C4-2B (cell line): Measurements from ENCODE around the gene RBBP7.
"Not testable (repeated sequence)": the region's sequence is repeated elsewhere in the genome, so short reads cannot be mapped to it uniquely, and the experiment has no call there.

Experiments
- H3K27ac ChIP-seq: fragments of 450-650 bp; 2 replicates; pipeline ENCODE4 v1.5.1; 2017
- ZFX ChIP-seq: fragments of 450-650 bp; IDR thresholded peaks from 2 replicates; pipeline ENCODE4 v1.6.1; 2017
- TF ChIP-seq, protein P1 (sequence below): fragments of 450-650 bp; conservative IDR thresholded peaks from 2 replicates; pipeline ENCODE4 v1.5.1; 2017; ENCODE audit warnings: mild to moderate bottlenecking

Gene RBBP7

GRCh38 chrX:16862829-16863228 is 7.3 kb downstream of the RBBP7 start:
- TF ChIP-seq, protein P1, sequence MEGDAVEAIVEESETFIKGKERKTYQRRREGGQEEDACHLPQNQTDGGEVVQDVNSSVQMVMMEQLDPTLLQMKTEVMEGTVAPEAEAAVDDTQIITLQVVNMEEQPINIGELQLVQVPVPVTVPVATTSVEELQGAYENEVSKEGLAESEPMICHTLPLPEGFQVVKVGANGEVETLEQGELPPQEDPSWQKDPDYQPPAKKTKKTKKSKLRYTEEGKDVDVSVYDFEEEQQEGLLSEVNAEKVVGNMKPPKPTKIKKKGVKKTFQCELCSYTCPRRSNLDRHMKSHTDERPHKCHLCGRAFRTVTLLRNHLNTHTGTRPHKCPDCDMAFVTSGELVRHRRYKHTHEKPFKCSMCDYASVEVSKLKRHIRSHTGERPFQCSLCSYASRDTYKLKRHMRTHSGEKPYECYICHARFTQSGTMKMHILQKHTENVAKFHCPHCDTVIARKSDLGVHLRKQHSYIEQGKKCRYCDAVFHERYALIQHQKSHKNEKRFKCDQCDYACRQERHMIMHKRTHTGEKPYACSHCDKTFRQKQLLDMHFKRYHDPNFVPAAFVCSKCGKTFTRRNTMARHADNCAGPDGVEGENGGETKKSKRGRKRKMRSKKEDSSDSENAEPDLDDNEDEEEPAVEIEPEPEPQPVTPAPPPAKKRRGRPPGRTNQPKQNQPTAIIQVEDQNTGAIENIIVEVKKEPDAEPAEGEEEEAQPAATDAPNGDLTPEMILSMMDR = no peak
- no peak for TF ChIP-seq ZFX
- no peak overlapping the region for H3K27ac ChIP-seq

DNA sequence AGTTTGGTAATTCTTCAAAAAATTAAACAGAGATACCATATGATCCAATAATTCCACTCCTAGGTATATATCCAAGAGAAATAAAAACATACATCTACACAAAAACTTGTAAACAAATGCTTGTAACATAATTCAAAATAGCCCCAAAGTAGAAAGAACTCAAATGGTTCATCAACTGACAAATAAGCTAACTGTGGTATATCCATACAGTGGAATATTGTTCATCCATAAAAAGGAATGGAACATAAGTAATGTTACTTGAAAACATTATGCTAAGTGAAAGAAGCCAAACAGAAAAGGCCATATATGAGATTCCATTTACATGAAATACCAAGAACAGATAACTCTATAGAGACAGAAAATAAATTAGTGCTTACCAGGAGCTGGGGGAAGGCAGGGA is 13.4 kb downstream of the RBBP7 start:
- TF ChIP-seq, protein P1 = no peak
- no peak for TF ChIP-seq ZFX
- no peak overlapping the region for H3K27ac ChIP-seq

- H3K27ac ChIP-seq = not testable (repeated sequence)
Observed at GRCh38 chrX:16856076-16856404, 14.1 kb downstream of the RBBP7 start.

DNA sequence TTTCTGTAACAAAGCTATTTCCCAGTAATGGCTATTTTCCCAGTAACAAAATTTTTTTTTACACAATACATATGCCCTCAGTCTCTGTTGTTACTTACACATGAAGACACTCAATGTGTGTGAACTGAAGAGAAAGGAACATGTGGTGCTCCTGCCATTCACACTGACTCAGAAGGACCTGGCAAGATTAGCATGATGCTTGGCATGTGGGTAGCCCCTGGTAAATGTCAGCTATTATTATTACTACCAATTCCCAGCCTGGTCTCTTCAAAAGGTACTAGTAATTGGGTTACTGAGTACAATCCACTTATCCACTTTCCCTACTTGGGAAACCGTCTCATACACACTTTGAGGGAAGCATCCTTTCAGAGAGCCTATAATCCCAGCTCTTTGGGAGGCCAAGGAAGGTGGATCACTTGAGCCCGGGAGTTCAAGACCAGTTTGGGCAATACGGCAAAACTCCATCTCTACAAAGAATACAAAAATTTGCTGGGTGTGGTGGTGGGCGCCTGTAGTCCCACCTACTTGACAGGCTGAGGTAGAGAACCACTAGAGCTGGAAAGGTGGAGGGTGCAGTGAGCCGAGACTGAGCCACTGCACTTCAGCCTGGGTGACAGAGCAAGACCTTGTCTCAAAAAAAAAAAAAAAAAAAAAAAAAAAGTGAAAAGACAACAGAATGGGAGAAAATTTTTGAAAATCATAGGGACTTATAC is 14.6 kb downstream of the RBBP7 start:
- no peak overlapping the region for H3K27ac ChIP-seq
- TF ChIP-seq ZFX = no peak
- TF ChIP-seq, protein P1 = no peak

GRCh38 chrX:16853537-16853936 is 16.6 kb downstream of the RBBP7 start:
- no peak overlapping the region for H3K27ac ChIP-seq
- TF ChIP-seq, protein P1 = no peak
- no peak for TF ChIP-seq ZFX

GRCh38 chrX:16852617-16853179 is 17.5 kb downstream of the RBBP7 start:
- TF ChIP-seq, protein P1 = no peak
- no peak overlapping the region for H3K27ac ChIP-seq

GRCh38 chrX:16851827-16852226 is 18.3 kb downstream of the RBBP7 start:
- no peak overlapping the region for H3K27ac ChIP-seq
- TF ChIP-seq ZFX = no peak
- TF ChIP-seq, protein P1 = no peak

DNA sequence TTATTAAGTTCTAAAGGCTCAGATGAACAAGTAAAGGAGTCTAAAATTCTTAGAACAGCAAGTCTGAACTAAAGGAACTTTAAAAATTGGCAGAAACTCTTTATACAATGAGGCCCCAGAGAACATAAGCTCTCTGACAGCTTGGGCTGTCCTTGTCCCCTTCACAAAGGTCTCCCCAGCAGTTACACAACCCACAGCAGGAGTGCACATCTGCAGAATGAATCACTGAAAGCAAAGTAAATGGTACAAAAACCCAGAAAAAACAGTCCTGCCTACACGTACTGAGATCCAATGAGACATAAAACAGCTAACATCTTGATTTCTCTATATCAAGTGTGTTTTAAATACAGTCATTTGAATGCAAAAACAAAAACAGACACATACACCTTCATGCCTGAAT is 18.7 kb downstream of the RBBP7 start:
- no peak overlapping the region for H3K27ac ChIP-seq
- TF ChIP-seq, protein P1 = no peak
- no peak for TF ChIP-seq ZFX
